ENCODE data around the gene PTPRM. TPM values are rescaled to one million over a fixed set of nuclear protein-coding genes. Genes with fewer than 3 reads are reported as not detected.

PTPRM gene
- total RNA-seq, 1 experiment from 2014 or later, result 11.1 TPM

DNA sequence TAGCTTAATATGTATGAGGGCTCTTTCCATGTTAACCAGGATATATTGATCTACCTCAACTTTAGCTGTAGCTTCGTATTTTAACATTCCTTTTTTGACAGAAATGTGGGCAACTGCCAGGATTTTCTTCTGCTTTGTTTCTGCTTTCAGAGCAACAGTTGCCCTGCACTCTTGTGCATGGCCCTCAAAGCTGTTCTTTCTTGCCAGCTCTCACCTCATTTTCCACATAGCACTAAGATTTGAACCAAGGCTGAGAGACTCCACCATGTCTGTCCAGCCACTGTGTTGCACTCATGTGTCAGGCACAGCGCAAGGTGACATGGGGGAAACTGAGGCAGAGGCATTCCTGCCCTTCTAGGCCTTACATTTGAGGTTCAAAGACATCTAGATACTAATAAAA lies 619.3 kb downstream of the PTPRM start (continued):
- no peak for TF ChIP-seq ATF2 (CRISPR knock-in tag; IDR thresholded peaks at IDR 0.05; ENCODE audit: borderline replicate concordance, low read depth)
- TF ChIP-seq ZNF121 (CRISPR knock-in tag; IDR thresholded peaks at IDR 0.05), result no peak
- no peak for TF ChIP-seq NR1H2 (CRISPR knock-in tag; IDR thresholded peaks at IDR 0.05)
- TF ChIP-seq USF1 (CRISPR knock-in tag; IDR thresholded peaks at IDR 0.05), result no peak
- TF ChIP-seq NR3C1 (CRISPR knock-in tag; conservative IDR thresholded peaks at IDR 0.05; ENCODE audit: low read depth), result no peak
- TF ChIP-seq ZNF138 (CRISPR knock-in tag; conservative IDR thresholded peaks at IDR 0.05), result no peak
- TF ChIP-seq CREB1 (CRISPR knock-in tag; IDR thresholded peaks at IDR 0.05), result no peak
- no peak for TF ChIP-seq ZNF317 (CRISPR knock-in tag; IDR thresholded peaks at IDR 0.05; ENCODE audit: borderline replicate concordance, low read depth)
- TF ChIP-seq, protein P1, sequence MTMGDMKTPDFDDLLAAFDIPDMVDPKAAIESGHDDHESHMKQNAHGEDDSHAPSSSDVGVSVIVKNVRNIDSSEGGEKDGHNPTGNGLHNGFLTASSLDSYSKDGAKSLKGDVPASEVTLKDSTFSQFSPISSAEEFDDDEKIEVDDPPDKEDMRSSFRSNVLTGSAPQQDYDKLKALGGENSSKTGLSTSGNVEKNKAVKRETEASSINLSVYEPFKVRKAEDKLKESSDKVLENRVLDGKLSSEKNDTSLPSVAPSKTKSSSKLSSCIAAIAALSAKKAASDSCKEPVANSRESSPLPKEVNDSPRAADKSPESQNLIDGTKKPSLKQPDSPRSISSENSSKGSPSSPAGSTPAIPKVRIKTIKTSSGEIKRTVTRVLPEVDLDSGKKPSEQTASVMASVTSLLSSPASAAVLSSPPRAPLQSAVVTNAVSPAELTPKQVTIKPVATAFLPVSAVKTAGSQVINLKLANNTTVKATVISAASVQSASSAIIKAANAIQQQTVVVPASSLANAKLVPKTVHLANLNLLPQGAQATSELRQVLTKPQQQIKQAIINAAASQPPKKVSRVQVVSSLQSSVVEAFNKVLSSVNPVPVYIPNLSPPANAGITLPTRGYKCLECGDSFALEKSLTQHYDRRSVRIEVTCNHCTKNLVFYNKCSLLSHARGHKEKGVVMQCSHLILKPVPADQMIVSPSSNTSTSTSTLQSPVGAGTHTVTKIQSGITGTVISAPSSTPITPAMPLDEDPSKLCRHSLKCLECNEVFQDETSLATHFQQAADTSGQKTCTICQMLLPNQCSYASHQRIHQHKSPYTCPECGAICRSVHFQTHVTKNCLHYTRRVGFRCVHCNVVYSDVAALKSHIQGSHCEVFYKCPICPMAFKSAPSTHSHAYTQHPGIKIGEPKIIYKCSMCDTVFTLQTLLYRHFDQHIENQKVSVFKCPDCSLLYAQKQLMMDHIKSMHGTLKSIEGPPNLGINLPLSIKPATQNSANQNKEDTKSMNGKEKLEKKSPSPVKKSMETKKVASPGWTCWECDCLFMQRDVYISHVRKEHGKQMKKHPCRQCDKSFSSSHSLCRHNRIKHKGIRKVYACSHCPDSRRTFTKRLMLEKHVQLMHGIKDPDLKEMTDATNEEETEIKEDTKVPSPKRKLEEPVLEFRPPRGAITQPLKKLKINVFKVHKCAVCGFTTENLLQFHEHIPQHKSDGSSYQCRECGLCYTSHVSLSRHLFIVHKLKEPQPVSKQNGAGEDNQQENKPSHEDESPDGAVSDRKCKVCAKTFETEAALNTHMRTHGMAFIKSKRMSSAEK (CRISPR knock-in tag; IDR thresholded peaks at IDR 0.05; ENCODE audit: borderline replicate concordance), result no peak
- no peak for TF ChIP-seq ZNF671 (CRISPR knock-in tag; IDR thresholded peaks at IDR 0.05)
- TF ChIP-seq ZMAT4 (CRISPR knock-in tag; IDR thresholded peaks at IDR 0.05), result no peak

DNA sequence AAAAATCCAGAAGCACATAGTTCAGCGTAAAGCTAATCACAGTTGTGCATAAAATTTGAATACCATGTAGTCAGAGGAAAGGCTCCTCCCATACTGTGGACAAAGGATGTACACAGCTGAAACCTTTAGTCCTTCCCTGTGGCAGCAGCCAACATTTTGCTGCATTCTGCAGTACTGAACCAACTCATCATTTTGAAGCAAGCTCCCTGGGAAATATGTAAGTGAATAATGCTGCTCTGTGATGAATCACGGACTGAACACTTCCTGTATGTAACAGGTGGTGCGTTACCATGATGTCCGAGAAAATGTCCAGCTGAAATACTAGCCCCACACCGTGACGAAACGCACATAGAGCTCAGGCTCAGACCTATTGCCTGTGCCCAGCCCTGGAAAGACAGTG lies 621.1 kb downstream of the PTPRM start:
- Mint-ChIP-seq H3K27ac (no peak overlapping the region), H3K27me3 (ENCODE audit: low read depth) (no peaks in the 10 kb centered on the region), H3K4me1 (no peaks in the 10 kb centered on the region), H3K36me3 (no peaks in the 10 kb centered on the region), H3K4me3 (no peak overlapping the region), H3K9me3 (0 out of 2 replicates have a peak, but pooled peaks cover 4% of the 10 kb centered on the region)
- POLR2A ChIA-PET, result no interaction called here
- CTCF ChIA-PET, result interaction anchor here (0.6 kb wide), 1 partner anchor 610 kb away, joined by 3 read pairs; no protein-coding TSS in a partner anchor
- no peak for ATAC-seq
- DNase-seq (ENCODE audit: low spot score), result no peak
- no peak for TF ChIP-seq RELA (CRISPR knock-in tag; IDR thresholded peaks at IDR 0.05; ENCODE audit: borderline replicate concordance)
- TF ChIP-seq CBFB (CRISPR knock-in tag; IDR thresholded peaks at IDR 0.05; ENCODE audit: low read depth), result no peak
- TF ChIP-seq, protein P2, sequence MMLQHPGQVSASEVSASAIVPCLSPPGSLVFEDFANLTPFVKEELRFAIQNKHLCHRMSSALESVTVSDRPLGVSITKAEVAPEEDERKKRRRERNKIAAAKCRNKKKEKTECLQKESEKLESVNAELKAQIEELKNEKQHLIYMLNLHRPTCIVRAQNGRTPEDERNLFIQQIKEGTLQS (CRISPR knock-in tag; conservative IDR thresholded peaks at IDR 0.05), result no peak
- TF ChIP-seq ESRRA (CRISPR knock-in tag; IDR thresholded peaks at IDR 0.05; ENCODE audit: borderline replicate concordance), result no peak
- TF ChIP-seq ZNF263 (CRISPR knock-in tag; IDR thresholded peaks at IDR 0.05; ENCODE audit: low read depth), result no peak
- TF ChIP-seq KAT7 (CRISPR knock-in tag; IDR thresholded peaks at IDR 0.05; ENCODE audit: borderline replicate concordance), result no peak
- TF ChIP-seq, protein P3, sequence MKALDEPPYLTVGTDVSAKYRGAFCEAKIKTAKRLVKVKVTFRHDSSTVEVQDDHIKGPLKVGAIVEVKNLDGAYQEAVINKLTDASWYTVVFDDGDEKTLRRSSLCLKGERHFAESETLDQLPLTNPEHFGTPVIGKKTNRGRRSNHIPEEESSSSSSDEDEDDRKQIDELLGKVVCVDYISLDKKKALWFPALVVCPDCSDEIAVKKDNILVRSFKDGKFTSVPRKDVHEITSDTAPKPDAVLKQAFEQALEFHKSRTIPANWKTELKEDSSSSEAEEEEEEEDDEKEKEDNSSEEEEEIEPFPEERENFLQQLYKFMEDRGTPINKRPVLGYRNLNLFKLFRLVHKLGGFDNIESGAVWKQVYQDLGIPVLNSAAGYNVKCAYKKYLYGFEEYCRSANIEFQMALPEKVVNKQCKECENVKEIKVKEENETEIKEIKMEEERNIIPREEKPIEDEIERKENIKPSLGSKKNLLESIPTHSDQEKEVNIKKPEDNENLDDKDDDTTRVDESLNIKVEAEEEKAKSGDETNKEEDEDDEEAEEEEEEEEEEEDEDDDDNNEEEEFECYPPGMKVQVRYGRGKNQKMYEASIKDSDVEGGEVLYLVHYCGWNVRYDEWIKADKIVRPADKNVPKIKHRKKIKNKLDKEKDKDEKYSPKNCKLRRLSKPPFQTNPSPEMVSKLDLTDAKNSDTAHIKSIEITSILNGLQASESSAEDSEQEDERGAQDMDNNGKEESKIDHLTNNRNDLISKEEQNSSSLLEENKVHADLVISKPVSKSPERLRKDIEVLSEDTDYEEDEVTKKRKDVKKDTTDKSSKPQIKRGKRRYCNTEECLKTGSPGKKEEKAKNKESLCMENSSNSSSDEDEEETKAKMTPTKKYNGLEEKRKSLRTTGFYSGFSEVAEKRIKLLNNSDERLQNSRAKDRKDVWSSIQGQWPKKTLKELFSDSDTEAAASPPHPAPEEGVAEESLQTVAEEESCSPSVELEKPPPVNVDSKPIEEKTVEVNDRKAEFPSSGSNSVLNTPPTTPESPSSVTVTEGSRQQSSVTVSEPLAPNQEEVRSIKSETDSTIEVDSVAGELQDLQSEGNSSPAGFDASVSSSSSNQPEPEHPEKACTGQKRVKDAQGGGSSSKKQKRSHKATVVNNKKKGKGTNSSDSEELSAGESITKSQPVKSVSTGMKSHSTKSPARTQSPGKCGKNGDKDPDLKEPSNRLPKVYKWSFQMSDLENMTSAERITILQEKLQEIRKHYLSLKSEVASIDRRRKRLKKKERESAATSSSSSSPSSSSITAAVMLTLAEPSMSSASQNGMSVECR (CRISPR knock-in tag; IDR thresholded peaks at IDR 0.05; ENCODE audit: borderline replicate concordance), result no peak
- TF ChIP-seq NR1H2 (CRISPR knock-in tag; IDR thresholded peaks at IDR 0.05), result no peak
- no peak for TF ChIP-seq ZBTB21 (CRISPR knock-in tag; IDR thresholded peaks at IDR 0.05; ENCODE audit: borderline replicate concordance)
- no peak for TF ChIP-seq NR2C2 (CRISPR knock-in tag; IDR thresholded peaks at IDR 0.05)
- TF ChIP-seq ZNF219 (CRISPR knock-in tag; IDR thresholded peaks at IDR 0.05; ENCODE audit: borderline replicate concordance), result no peak
- TF ChIP-seq, protein P4, sequence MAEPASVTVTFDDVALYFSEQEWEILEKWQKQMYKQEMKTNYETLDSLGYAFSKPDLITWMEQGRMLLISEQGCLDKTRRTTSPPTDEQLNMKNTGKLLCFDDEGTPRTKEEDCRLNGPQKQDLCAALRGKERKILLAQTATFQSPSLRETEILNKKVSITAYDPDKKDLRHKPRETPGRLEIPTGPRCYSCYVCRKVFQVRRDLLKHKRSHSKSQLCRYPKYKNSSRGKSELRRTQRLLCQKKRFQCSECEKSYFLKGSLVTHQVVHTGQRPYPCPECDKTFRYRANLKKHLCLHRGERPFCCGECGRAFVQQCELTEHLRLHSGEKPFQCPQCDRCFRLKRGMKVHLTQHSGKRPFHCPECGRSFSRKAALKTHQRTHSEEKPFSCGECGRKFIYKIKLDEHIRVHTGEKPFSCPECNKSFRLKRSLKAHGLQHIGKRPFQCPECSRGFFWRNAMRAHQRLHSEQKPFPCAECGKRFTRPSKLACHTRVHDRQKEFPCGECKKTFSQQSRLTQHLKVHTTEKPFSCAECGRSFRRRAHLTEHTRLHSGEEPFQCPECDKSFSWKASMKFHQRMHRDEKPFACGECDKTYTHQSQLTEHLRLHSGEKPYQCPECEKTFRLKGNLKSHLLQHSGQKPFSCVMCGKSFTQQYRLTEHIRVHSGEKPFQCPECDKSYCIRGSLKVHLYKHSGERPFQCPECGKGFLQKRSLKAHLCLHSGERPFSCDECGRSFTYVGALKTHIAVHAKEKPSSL (CRISPR knock-in tag; conservative IDR thresholded peaks at IDR 0.05), result no peak
